Measurements from ENCODE around the gene ANP32D.
"Not testable (repeated sequence)": the region's sequence is repeated elsewhere in the genome, so short reads cannot be mapped to it uniquely, and the experiment has no call there.

The ANP32D gene

GRCh38 chr12:48508987-48509386 is 36.6 kb downstream of the ANP32D start:
- DNase-seq: no peak

DNA sequence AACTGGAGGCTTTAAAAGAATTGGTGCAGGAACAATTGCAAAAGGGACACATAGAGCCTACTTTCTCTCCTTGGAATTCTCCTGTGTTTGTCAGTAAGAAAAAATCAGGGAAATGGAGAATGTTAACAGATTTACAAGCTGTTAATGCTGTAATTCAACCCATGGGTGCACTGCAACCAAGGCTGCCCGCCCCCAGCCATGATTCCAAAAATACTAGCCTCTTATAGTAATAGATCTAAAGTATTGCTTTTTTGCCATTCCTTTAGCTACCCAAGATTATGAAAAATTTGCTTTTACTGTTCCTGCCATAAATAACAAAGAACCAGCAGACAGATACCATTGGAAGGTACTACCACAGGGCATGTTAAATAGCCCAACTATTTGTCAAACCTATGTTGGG is 37.8 kb downstream of the ANP32D start:
- no peak for DNase-seq

- DNase-seq: no peak
Measured at GRCh38 chr12:48512855-48513254, 40.5 kb downstream of the ANP32D start.

DNA sequence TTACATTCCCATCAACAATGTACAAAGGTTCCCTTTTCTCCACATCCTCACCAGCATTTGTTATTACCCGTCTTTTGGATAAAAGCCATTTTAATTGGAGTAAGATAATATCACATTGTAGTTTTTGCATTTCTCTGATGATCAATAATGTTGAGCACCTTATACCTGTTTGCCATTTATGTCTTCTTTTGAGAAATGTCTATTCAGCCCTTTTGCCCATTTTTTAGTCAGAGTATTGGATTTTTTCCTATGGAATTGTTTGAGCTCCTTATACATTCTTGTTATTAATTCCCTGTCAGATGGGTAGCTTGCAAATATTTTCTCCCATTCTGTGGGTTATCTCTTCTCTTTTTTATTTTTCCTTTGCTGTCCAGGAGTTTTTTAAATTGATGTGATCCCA is 42.4 kb downstream of the ANP32D start:
- no peak for DNase-seq

GRCh38 chr12:48520381-48520780 is 48.0 kb downstream of the ANP32D start:
- not testable (repeated sequence) for DNase-seq
